GM18870 (cell line): Measurements from ENCODE around the gene HNRNPCL1.
"Not testable (repeated sequence)": the region's sequence is repeated elsewhere in the genome, so short reads cannot be mapped to it uniquely, and the experiment has no call there.

Experiments used
- ATAC-seq: cut with Tn5 transposase; IDR thresholded peaks from one replicate; pipeline ENCODE4 v1.9.1; 2021; ENCODE audit warnings: moderate library complexity; ENCODE audit not compliant: unreplicated experiment

The HNRNPCL1 gene

DNA sequence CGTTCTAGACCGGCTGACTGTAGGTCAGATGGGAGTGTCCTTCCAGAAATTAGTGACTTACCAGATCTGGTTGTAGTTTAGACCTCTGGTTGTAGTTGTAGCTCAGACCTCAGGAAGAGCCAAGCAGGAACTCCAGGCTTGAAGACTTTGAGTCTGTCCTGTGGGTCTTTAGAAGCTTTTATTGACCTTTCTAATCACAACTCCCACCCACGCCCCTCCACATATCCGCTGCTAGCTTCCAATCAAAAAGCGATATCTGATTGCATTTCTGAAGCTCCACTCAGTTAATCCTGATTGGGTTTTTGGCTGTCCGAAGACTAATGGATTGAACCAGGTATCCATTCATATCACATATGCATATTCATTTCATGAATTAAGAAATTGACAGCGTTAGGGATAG is at the start of gene HNRNPCL1:
TSS of gene HNRNPCL1 (minus strand) at position 101 of the 400 bp plus-strand sequence. CDS start 431 bp downstream, outside the sequence.
- not testable (repeated sequence) for ATAC-seq

DNA sequence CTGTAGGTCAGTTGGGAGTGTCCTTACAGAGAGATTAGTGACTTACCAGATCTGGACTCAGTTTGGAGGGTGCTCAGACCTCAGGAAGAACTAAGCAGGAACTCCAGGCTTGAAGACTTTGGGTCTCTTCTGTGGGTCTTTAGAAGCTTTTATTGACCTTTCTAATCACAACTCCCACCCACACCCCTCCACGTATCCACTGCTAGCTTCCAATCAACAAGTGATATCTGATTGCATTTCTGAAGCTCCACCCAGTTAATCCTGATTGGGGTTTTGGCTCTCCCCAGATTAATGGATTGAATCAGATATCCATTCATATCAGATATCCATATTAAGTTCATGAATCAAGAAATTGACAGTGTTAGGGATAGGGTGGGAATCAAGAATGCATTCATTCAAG is 49.6 kb upstream of the HNRNPCL1 start, which contains the start of gene PRAMEF10:
TSS of gene PRAMEF10 (minus strand) at position 101 of the 400 bp plus-strand sequence. CDS start 2,423 bp downstream, outside the sequence.
- not testable (repeated sequence) for ATAC-seq

DNA sequence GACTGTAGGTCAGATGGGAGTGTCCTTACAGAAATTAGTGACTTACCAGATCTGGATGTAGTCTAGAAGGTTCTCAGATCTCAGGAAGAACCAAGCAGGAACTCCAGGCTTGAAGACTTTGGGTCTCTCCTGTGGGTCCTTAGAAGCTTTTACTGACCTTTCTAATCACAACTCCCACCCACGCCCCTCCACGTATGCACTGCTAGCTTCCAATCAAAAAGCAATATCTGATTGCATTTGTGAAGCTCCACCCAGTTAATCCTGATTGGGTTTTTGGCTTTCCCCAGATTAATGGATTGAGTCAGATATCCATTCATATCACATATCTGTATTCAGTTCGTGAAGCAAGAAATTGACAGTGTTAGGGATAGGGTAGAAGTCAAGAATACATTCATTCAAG is 37.6 kb upstream of the HNRNPCL1 start, which contains the start of gene PRAMEF4:
TSS of gene PRAMEF4 (minus strand) at position 101 of the 400 bp plus-strand sequence. CDS start 2,807 bp downstream, outside the sequence.
- not testable (repeated sequence) for ATAC-seq

DNA sequence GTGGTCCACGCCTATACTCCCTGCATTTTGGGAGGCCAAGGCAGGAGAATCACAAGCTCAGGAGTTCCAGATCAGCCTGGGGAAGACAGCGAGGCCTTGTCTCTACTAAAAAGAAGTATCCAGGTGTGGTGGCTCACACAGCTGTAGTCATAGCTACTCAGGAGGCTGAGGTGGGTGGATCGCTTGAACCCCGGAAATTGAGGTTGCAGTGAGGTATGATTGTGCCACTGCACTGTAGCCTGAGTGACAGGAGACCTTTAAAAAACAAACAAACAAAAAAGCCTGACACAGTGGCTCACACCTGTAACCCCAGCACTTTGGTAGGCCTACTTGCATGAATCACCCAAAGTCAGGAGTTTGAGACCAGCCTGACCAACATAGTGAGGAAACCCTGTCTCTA is 29.9 kb upstream of the HNRNPCL1 start:
- ATAC-seq = not testable (repeated sequence)

DNA sequence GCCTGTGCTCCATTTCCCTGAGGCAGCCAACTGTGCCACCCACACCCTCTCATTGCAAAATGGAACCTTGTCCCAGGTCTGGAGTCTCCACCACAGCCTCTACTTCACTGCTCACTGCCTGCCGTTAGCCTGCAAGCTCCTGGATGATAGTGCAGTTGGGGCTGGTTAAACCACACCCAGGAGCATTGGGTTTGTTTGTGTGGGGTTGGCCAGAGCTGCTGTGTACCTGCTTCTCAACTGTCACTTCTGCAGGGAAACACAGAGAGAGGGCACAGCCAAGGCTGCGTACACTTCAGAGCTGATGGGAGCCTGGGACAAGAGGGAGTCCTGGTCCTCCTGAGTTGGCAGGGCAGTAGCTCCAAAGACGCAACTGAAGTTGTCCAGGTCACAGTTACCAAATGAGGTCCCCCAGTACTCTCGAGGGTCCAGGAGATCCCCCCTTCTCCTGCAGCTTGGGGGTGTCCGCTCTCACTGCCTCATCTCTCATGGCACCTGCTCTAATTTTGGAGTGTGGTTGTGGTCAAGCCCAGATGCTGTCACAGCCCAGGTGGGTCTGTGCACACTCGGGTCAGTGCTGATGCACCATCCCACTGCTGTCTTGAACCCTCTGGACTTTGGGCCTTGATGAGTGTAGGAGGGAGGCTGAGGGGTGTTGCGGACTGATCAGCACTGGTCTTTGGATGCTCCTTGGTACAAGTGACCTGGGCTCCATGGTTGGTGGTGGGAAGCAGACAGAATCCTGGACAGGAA is 14.8 kb upstream of the HNRNPCL1 start:
- ATAC-seq = not testable (repeated sequence)

DNA sequence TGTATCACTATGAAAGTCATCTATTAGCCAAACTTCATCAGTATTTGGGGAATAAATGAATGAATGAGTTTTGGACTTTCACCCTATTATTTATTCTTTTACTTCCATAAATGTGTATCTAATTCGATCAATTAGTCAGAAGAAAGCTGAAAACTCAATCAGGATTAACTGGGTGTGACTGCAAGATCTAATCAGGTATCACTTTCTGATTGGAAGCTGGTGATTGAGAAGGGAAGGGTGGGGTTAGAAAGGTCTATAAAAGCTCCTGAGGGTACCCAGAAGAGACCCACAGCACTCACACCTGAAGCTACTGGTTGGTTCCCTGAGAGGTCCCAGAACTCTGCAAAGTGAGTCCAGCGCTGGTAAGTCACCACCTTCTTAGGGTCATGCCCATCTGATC is 8.3 kb upstream of the HNRNPCL1 start, which contains the start of gene PRAMEF2:
TSS of gene PRAMEF2 (plus strand) at position 301 of the 400 bp plus-strand sequence. CDS start 1,924 bp downstream, outside the sequence.
- ATAC-seq = not testable (repeated sequence)

DNA sequence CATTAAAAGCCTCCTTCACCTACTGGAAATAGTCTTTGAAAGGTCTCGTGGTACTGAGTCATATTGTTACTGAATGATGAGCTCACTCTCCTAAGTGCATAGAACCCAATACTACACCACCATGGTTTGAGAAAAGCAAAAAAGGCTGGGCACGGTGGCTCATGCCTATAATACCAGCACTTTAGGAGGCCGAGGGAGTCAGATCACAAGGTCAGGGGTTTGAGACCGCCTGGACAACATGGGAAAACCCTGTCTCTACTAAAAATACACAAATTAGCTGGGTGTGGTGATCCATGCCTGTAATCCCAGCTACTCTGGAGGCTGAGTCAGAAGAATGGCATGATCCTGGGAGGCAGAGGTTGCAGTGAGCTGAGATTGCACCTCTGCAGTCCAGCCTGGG is 3.3 kb upstream of the HNRNPCL1 start:
- ATAC-seq = no peak

DNA sequence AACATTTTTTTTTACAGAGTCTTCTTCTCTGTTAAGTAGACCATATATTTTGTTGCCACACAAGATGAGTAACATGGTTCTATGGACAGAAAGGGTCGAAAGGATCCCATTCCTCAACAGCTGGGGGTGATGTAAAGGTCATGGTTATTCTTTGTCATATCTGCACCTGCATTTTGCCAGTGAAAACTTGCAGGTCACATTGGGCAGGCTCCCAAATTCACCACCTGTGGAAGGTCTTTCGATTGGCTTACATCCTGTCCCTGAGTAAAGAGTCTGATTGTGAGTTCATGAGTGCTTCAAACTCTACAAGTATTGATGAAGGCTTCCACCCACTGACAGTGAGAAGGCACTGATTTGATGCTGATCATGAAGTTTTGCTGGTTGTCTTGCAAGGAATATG is 15.3 kb downstream of the HNRNPCL1 start:
- ATAC-seq = not testable (repeated sequence)

DNA sequence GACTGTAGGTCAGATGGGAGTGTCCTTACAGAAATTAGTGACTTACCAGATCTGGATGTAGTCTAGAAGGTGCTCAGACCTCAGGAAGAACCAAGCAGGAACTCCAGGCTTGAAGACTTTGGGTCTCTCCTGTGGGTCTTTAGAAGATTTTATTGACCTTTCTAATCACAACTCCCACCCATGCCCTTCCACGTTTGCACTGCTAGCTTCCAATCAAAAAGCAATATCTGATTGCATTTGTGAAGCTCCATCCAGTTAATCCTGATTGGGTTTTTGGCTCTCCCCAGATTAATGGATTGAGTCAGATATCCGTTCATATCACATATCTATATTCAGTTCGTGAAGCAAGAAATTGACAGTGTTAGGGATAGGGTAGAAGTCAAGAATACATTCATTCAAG is 17.2 kb downstream of the HNRNPCL1 start, which contains the start of gene PRAMEF11:
TSS of gene PRAMEF11 (minus strand) at position 101 of the 400 bp plus-strand sequence. CDS start 2,621 bp downstream, outside the sequence.
- not testable (repeated sequence) for ATAC-seq

DNA sequence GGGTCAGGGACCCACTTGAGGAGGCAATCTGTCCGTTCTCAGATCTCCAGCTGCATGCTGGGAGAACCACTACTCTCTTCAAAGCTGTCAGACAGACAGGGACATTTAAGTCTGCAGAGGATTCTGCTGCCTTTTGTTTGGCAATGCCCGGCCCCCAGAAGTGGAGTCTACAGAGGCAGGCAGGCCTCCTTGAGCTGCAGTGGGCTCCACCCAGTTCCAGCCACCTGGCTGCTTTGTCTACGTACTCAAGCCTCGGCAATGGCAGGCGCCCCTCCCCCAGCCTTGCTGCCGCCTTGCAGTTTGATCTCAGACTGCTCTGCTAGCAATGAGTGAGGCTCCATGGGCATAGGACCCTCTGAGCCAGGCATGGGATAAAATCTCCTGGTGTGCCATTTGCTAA is 29.5 kb downstream of the HNRNPCL1 start:
- not testable (repeated sequence) for ATAC-seq

DNA sequence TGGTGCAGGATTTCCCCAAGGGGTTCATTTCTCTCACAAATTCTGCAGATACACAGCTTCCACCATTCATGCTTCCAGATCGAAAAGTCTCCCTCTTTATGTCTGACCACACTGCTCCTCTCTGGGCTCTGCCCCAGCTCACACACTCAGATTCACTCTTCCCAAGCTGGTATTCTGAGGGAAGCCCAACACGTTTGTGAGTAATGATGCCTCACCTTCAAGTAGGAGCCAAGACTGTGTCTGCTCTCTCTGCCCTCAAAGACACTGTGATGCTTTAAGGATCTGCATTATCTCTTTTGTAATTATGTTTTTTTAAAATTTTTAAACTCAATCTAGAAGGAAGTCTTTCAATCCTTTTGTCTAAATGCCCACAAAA is 37.1 kb downstream of the HNRNPCL1 start:
- no peak for ATAC-seq

DNA sequence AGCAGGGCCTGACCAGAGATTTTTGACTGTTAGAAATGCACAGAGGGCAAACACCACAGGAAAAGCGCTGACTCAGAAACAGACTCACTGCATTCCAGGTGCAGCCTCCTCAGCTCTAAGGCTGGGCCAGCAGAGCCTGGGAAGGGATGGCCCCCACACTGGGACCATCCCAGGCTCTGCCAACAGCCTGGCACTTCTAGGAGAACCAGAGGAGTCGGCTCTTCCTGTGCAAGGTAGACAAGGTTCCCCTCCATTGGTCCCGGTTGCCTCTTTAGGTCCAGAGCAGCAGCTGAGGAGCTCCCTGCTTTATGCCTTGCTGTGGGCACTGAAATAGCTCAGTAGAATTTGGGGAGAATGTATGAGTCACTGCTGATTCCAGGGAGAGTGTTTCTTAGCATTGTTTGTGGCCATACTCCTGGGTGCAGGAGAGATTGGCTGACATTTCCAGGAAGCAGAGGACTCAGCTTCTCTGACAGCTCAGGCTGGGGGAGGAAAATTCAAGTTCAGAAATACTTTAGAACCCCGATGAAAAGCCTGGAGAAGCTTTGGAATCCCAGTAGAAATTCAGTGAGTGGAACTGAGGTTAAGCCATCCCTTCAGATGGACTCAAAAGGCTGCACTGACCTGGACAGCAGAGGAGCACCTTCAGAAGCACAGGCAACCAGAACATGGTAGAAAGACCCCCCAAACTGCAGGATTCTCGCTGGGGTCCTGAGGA is 37.7 kb downstream of the HNRNPCL1 start:
- ATAC-seq = no peak

DNA sequence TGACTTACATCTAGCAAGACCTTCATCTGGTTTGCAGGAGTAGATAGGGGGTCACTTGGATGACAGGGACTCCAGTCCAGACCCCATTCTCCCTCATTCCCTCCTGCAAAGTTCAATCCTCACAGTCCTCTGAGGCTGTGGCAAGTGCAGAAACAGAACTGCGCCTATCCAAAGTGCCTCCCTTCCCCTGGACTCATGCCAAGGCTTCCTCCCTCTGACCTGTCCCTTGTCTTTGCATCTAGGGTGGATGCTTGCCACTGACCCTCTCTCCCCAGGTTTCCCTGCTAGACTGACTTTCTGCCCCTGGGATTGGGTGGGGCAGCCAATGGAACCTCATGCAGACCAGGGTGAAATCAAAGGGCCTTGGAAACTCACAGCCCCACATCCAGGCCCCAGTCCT is 38.6 kb downstream of the HNRNPCL1 start:
- no peak for ATAC-seq

DNA sequence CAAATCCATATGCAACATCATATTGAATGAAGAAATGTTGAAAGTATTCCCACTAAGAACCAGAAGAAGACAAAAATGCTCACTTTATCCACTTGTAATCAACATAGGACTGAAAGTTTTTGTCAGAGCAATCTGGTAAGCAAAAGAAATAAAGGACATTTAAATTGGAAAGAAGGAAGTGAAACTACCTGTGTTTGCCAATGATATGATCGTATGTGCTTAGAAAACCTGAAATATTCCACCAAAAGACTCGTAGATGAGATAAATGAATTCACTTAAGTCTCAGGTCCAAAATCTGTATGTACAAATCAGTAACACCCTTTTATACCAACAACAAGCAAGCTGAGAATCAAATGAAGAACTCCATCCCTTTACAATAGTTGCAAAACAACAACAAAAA is 48.8 kb downstream of the HNRNPCL1 start:
- ATAC-seq = no peak

DNA sequence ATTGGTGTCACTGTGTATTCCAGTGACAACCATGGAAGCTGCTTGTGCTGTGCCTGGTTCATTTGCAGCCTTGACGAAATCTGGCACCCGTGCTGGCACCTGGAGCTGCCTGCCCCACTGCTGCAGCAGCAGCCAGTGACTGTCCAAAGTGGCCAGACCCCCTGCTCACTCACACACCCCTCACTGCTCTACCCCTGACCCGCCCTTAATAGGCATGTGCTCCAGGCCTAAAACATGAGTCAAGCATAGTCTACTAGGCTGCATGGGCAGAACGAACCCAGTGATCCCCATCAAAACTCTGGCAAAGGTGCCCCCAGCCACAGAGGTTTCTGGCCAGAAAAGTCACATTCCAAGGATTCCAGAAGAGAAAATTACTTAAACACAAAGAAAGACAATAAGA is 49.6 kb downstream of the HNRNPCL1 start:
- no peak for ATAC-seq
